MM.1S (cell line): ENCODE results near the gene LRMDA.

ENCODE experiments used
- CTCF ChIP-seq: fragments of 300-600 bp; sonication (generic); IDR thresholded peaks from 2 replicates; pipeline ENCODE4 v1.5.1; 2016; ENCODE audit warnings: antibody characterized with exemption, low read length, mixed read lengths
- EZH2 ChIP-seq: fragments of 300-600 bp; sonication (generic); optimal IDR thresholded peaks from 2 replicates; pipeline ENCODE3; 2017; ENCODE audit warnings: low read depth, mild to moderate bottlenecking, antibody characterized with exemption, low read length, mixed read lengths

- TF ChIP-seq CTCF (no peak), EZH2 (no peak)
Observed at GRCh38 chr10:76022366-76022765, 590.9 kb downstream of the LRMDA start.
